ENCODE results near the gene P2RY8.

DNA sequence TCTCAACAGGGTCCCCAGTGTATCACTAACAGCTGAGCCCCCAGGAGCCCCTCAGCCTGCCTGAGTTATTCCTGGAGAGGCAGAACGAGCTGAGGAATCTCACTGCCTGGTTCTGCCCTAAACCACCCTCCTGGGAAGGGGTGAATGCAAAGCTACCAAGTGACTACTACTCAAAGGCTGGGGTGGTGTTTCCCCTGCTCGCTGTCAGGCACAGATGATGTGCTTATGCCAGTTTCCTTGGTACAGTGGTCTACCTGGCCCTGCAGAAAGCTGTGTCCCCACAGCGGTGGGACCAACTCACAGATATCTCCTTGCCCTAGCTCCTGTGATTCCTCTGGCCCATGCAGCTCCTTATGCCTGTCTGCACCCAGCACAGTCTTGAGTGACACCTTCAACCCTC is 48.8 kb downstream of the P2RY8 start:
- TF ChIP-seq, protein P1, sequence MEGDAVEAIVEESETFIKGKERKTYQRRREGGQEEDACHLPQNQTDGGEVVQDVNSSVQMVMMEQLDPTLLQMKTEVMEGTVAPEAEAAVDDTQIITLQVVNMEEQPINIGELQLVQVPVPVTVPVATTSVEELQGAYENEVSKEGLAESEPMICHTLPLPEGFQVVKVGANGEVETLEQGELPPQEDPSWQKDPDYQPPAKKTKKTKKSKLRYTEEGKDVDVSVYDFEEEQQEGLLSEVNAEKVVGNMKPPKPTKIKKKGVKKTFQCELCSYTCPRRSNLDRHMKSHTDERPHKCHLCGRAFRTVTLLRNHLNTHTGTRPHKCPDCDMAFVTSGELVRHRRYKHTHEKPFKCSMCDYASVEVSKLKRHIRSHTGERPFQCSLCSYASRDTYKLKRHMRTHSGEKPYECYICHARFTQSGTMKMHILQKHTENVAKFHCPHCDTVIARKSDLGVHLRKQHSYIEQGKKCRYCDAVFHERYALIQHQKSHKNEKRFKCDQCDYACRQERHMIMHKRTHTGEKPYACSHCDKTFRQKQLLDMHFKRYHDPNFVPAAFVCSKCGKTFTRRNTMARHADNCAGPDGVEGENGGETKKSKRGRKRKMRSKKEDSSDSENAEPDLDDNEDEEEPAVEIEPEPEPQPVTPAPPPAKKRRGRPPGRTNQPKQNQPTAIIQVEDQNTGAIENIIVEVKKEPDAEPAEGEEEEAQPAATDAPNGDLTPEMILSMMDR (IDR thresholded peaks at IDR 0.05; ENCODE audit: low read length), result no peak
- no peak for TF ChIP-seq EZH2 (optimal IDR thresholded peaks at IDR 0.05; ENCODE audit: low read depth, low read length)

Measured in MM.1S (cell line).